H9 (cell line): ENCODE data around the gene TACR2. TPM values are rescaled to one million over a fixed set of nuclear protein-coding genes. Genes with fewer than 3 reads are reported as not detected.

ENCODE experiments used
- DNase-seq: peaks from one replicate; pipeline ENCODE4 v3.0.0-alpha.2; 2017
- H2AFZ ChIP-seq: one replicate; pipeline ENCODE4 v1.6.1; 2013; ENCODE audit warnings: mild to moderate bottlenecking, low read length, control low read depth, moderate library complexity
- H2AK5ac ChIP-seq: 2 replicates; pipeline ENCODE4 v1.6.1; 2013; ENCODE audit warnings: low read length, control low read depth, mixed read lengths; ENCODE audit not compliant: insufficient read length
- H2BK120ac ChIP-seq: one replicate; pipeline ENCODE4 v1.6.1; 2013; ENCODE audit warnings: low read depth, mild to moderate bottlenecking, low read length, control low read depth, inconsistent platforms; ENCODE audit not compliant: poor library complexity, severe bottlenecking
- H2BK12ac ChIP-seq: 2 replicates; pipeline ENCODE4 v1.6.1; 2013; ENCODE audit warnings: low read length, control low read depth, mixed read lengths, low read depth; ENCODE audit not compliant: insufficient read length
- H2BK15ac ChIP-seq: 2 replicates; pipeline ENCODE4 v1.6.1; 2013; ENCODE audit warnings: low read depth, low read length, control low read depth
- H2BK20ac ChIP-seq: one replicate; pipeline ENCODE4 v1.6.1; 2013; ENCODE audit warnings: low read depth, mild to moderate bottlenecking, low read length, control low read depth, inconsistent platforms; ENCODE audit not compliant: poor library complexity, severe bottlenecking
- H2BK5ac ChIP-seq: 2 replicates; pipeline ENCODE4 v1.6.1; 2013; ENCODE audit warnings: low read length, control low read depth, mixed read lengths; ENCODE audit not compliant: insufficient read length
- H3K14ac ChIP-seq: 2 replicates; pipeline ENCODE4 v1.6.1; 2013; ENCODE audit warnings: low read length, control low read depth; ENCODE audit not compliant: insufficient read depth
- H3K18ac ChIP-seq: 2 replicates; pipeline ENCODE4 v1.6.1; 2013; ENCODE audit warnings: low read depth, mild to moderate bottlenecking, mixed read lengths, low read length, control low read depth; ENCODE audit not compliant: insufficient read length
- H3K23ac ChIP-seq: 2 replicates; pipeline ENCODE4 v1.6.1; 2013; ENCODE audit warnings: low read length, control low read depth, mixed read lengths, low read depth; ENCODE audit not compliant: insufficient read length
- H3K23me2 ChIP-seq: 2 replicates; pipeline ENCODE4 v1.6.1; 2013; ENCODE audit warnings: low read depth, mild to moderate bottlenecking, mixed read lengths, low read length, control low read depth; ENCODE audit not compliant: insufficient read length, poor library complexity, severe bottlenecking
- H3K27ac ChIP-seq: 2 replicates; pipeline ENCODE4 v1.5.1; 2013; ENCODE audit warnings: low read length, control low read depth, mixed read lengths, low read depth; ENCODE audit not compliant: insufficient read length
- H3K27me3 ChIP-seq: 2 replicates; pipeline ENCODE4 v1.6.1; 2013; ENCODE audit warnings: low read length, control low read depth, inconsistent platforms; ENCODE audit not compliant: insufficient read depth
- H3K4ac ChIP-seq: 2 replicates; pipeline ENCODE4 v1.6.1; 2013; ENCODE audit warnings: low read depth, mild to moderate bottlenecking, control low read depth, inconsistent platforms, low read length, moderate library complexity
- H3K4me1 ChIP-seq: 2 replicates; pipeline ENCODE4 v1.6.1; 2013; ENCODE audit warnings: low read length, control low read depth, inconsistent platforms; ENCODE audit not compliant: insufficient read depth
- H3K4me2 ChIP-seq: 2 replicates; pipeline ENCODE4 v1.6.1; 2013; ENCODE audit warnings: low read length, control low read depth, mixed read lengths; ENCODE audit not compliant: insufficient read length, insufficient read depth
- H3K56ac ChIP-seq: 2 replicates; pipeline ENCODE4 v1.6.1; 2013; ENCODE audit warnings: low read depth, mild to moderate bottlenecking, mixed read lengths, low read length, control low read depth; ENCODE audit not compliant: insufficient read length
- H3K79me1 ChIP-seq: 2 replicates; pipeline ENCODE4 v1.6.1; 2013; ENCODE audit warnings: low read depth, mild to moderate bottlenecking, moderate library complexity, low read length, control low read depth, inconsistent platforms; ENCODE audit not compliant: insufficient read depth, poor library complexity, severe bottlenecking
- H3K79me2 ChIP-seq: 2 replicates; pipeline ENCODE4 v1.6.1; 2013; ENCODE audit warnings: low read length, control low read depth, inconsistent platforms; ENCODE audit not compliant: insufficient read depth
- H3K9ac ChIP-seq: 2 replicates; pipeline ENCODE4 v1.6.1; 2013; ENCODE audit warnings: low read length, control low read depth, mixed read lengths; ENCODE audit not compliant: insufficient read length; ENCODE audit errors: extremely low read depth
- H3K9me3 ChIP-seq: one replicate; pipeline ENCODE4 v1.6.1; 2013; ENCODE audit warnings: low read depth, low read length, inconsistent platforms; ENCODE audit not compliant: control insufficient read depth
- H3T11ph ChIP-seq: one replicate; pipeline ENCODE4 v1.6.1; 2013; ENCODE audit warnings: mild to moderate bottlenecking, low read length, control low read depth, inconsistent platforms
- H4K20me1 ChIP-seq: one replicate; pipeline ENCODE4 v1.6.1; 2013; ENCODE audit not compliant: control insufficient read depth, insufficient read length, insufficient read depth
- H4K5ac ChIP-seq: 2 replicates; pipeline ENCODE4 v1.6.1; 2013; ENCODE audit warnings: low read depth, mild to moderate bottlenecking, mixed read lengths, low read length, control low read depth; ENCODE audit not compliant: insufficient read length
- H4K8ac ChIP-seq: replicated peaks from 2 replicates; pipeline ENCODE4 v1.6.1; 2013; ENCODE audit warnings: low read length, control low read depth, mixed read lengths, low read depth; ENCODE audit not compliant: insufficient read length
- H4K91ac ChIP-seq: 2 replicates; pipeline ENCODE4 v1.6.1; 2013; ENCODE audit warnings: low read depth, mild to moderate bottlenecking, moderate library complexity, mixed read lengths, low read length, control low read depth; ENCODE audit not compliant: insufficient read length
- H3K27ac Mint-ChIP-seq, 3 experiments: 2 replicates in 2 of 3; 3 replicates in 1 of 3; pipeline ENCODE4 v1.8.0; 2020 to 2021; ENCODE audit warnings: mixed read lengths in 3 of 3, mild to moderate bottlenecking in 1 of 3, moderate library complexity in 1 of 3
- H3K27me3 Mint-ChIP-seq: 2 replicates; pipeline ENCODE4 v1.8.0; 2021; ENCODE audit warnings: low read depth, mild to moderate bottlenecking, moderate library complexity, mixed read lengths
- H3K36me3 Mint-ChIP-seq, 3 experiments: 2 replicates in 2 of 3; 3 replicates in 1 of 3; pipeline ENCODE4 v1.8.0; 2020 to 2021; ENCODE audit warnings: low read depth in 3 of 3, mixed read lengths in 3 of 3; ENCODE audit not compliant: insufficient read depth in 1 of 3
- H3K4me1 Mint-ChIP-seq, 2 experiments: 2 replicates each; pipeline ENCODE4 v1.8.0; 2020; ENCODE audit warnings: mixed read lengths in 2 of 2
- H3K4me3 Mint-ChIP-seq, 2 experiments: 2 replicates in 1 of 2; 3 replicates in 1 of 2; pipeline ENCODE4 v1.8.0; 2020 to 2021; ENCODE audit warnings: mild to moderate bottlenecking in 2 of 2, mixed read lengths in 2 of 2, moderate library complexity in 1 of 2
- H3K9me3 Mint-ChIP-seq, 2 experiments: 2 replicates in 1 of 2; 3 replicates in 1 of 2; pipeline ENCODE4 v1.8.0; 2020; ENCODE audit warnings: mild to moderate bottlenecking in 2 of 2, mixed read lengths in 2 of 2, moderate library complexity in 1 of 2
- CTCF ChIP-seq: fragments of 200-600 bp; sonication (generic); conservative IDR thresholded peaks from 3 replicates; pipeline ENCODE4 v1.8.0; 2021; ENCODE audit warnings: antibody characterized with exemption, mild to moderate bottlenecking
- WGBS: extraction: QIAGEN DNeasy Blood & Tissue Kit; methylation state at CpG from one replicate; pipeline ENCODE4 v1.1.7; 2013; ENCODE audit warnings: missing lambda C conversion rate, low lambda C conversion rate, mixed read lengths; ENCODE audit not compliant: insufficient read length; ENCODE audit errors: extremely low coverage; 5-methylcytosine and 5-hydroxymethylcytosine counted together
- total RNA-seq: library from RNA; stranded (reverse); gene quantifications from 2 replicates; pipeline ENCODE4 v1.2.1, GENCODE V29; 2021

TACR2 gene
- total RNA-seq, 1 experiment from 2014 or later = not detected

GRCh38 chr10:69455006-69455763 lies 38.5 kb upstream of the TACR2 start:
- Histone ChIP-seq H2BK15ac (no peak overlapping the region), H3K9me3 (no peaks in the 10 kb centered on the region), H3K18ac (no peak overlapping the region), H2BK5ac (no peak overlapping the region), H3K23ac (no peak overlapping the region), H2AK5ac (no peak overlapping the region), H3K14ac (no peak overlapping the region), H4K5ac (no peak overlapping the region), H3K79me1 (no peaks in the 10 kb centered on the region), H4K91ac (no peak overlapping the region), H3K4me2 (no peak overlapping the region), H2BK20ac (no peak overlapping the region), H3K27me3 (peaks cover 13% of the 10 kb centered on the region; the same call in 1 of the 2 replicates), H2BK12ac (no peak overlapping the region), H3K9ac (no peak overlapping the region), H3K56ac (no peak overlapping the region), H3K23me2 (peaks cover 6% of the 10 kb centered on the region), H3K79me2 (no peaks in the 10 kb centered on the region), H3K27ac (no peak overlapping the region), H2BK120ac (no peak overlapping the region), H2AFZ (no peak overlapping the region), H3K4me1 (no peaks in the 10 kb centered on the region), H3K4ac (no peak overlapping the region), H4K20me1 (no peaks in the 10 kb centered on the region), H4K8ac (no peak overlapping the region), H3T11ph (no peak overlapping the region)
- Mint-ChIP-seq H3K9me3 (no peaks in the 10 kb centered on the region), H3K4me3 (no peak overlapping the region), H3K27ac (no peak overlapping the region), H3K4me1 (peaks cover 6 to 13% of the 10 kb centered on the region in 2 experiments), H3K36me3 (peaks cover 0 to 2% (median 0%) of the 10 kb centered on the region in 3 experiments; a peak in 2 of 7 replicates), H3K27me3 (peaks cover 38% of the 10 kb centered on the region)
- TF ChIP-seq CTCF = no peak
- no CpG with 5 or more reads among the region's 10 CpGs for WGBS
- no peak for DNase-seq
